ENCODE data around the gene MED27.
"Not testable (repeated sequence)": the region's sequence is repeated elsewhere in the genome, so short reads cannot be mapped to it uniquely, and the experiment has no call there.

The MED27 gene

GRCh38 chr9:132063281-132063680 lies 16.4 kb downstream of the MED27 start:
- no peak for DNase-seq
- Mint-ChIP-seq H3K4me3 (no peak overlapping the region), H3K27me3 (ENCODE audit: low read depth, poor library complexity) (no peaks in the 10 kb centered on the region), H3K9me3 (peaks cover 8% of the 10 kb centered on the region), H3K27ac (no peak overlapping the region), H3K36me3 (ENCODE audit: low read depth) (peaks cover 32% of the 10 kb centered on the region), H3K4me1 (peaks cover 37% of the 10 kb centered on the region)
- TF ChIP-seq CTCF (IDR thresholded peaks at IDR 0.05): no peak

- H3K9me3 Mint-ChIP-seq: peaks cover 11% of the 10 kb centered on the region
- TF ChIP-seq CTCF (IDR thresholded peaks at IDR 0.05): no peak
- H3K4me3 Mint-ChIP-seq: no peak overlapping the region
- H3K27me3 Mint-ChIP-seq (ENCODE audit: low read depth, poor library complexity): no peaks in the 10 kb centered on the region
- DNase-seq: no peak
- H3K27ac Mint-ChIP-seq: no peak overlapping the region
- peaks cover 34% of the 10 kb centered on the region for H3K4me1 Mint-ChIP-seq
- H3K36me3 Mint-ChIP-seq (ENCODE audit: low read depth): peaks cover 33% of the 10 kb centered on the region
Observed at GRCh38 chr9:132062806-132063205, 16.9 kb downstream of the MED27 start.

GRCh38 chr9:132061526-132061925 lies 18.1 kb downstream of the MED27 start:
- no peaks in the 10 kb centered on the region for H3K27me3 Mint-ChIP-seq (ENCODE audit: low read depth, poor library complexity)
- DNase-seq: no peak
- peaks cover 11% of the 10 kb centered on the region for H3K9me3 Mint-ChIP-seq
- H3K4me3 Mint-ChIP-seq: no peak overlapping the region
- TF ChIP-seq CTCF (IDR thresholded peaks at IDR 0.05): no peak
- no peak overlapping the region for H3K27ac Mint-ChIP-seq
- H3K4me1 Mint-ChIP-seq: peaks cover 37% of the 10 kb centered on the region
- H3K36me3 Mint-ChIP-seq (ENCODE audit: low read depth): peaks cover 35% of the 10 kb centered on the region

- peaks cover 11% of the 10 kb centered on the region for H3K9me3 Mint-ChIP-seq
- peak; percentile 32 for DNase-seq
- H3K36me3 Mint-ChIP-seq (ENCODE audit: low read depth): peaks cover 27% of the 10 kb centered on the region
- no peak for TF ChIP-seq CTCF (IDR thresholded peaks at IDR 0.05)
- H3K27me3 Mint-ChIP-seq (ENCODE audit: low read depth, poor library complexity): no peaks in the 10 kb centered on the region
- H3K4me1 Mint-ChIP-seq: peaks cover 52% of the 10 kb centered on the region
- H3K27ac Mint-ChIP-seq: no peak overlapping the region
- no peak overlapping the region for H3K4me3 Mint-ChIP-seq
Observed at GRCh38 chr9:132059361-132059760, 20.3 kb downstream of the MED27 start.

- H3K9me3 Mint-ChIP-seq: peaks cover 11% of the 10 kb centered on the region
- not testable (repeated sequence) for DNase-seq; H3K4me3 Mint-ChIP-seq; H3K27ac Mint-ChIP-seq; H3K27me3 Mint-ChIP-seq (ENCODE audit: low read depth, poor library complexity)
- peaks cover 63% of the 10 kb centered on the region for H3K4me1 Mint-ChIP-seq
- peaks cover 27% of the 10 kb centered on the region for H3K36me3 Mint-ChIP-seq (ENCODE audit: low read depth)
Observed at GRCh38 chr9:132058226-132058625, 21.4 kb downstream of the MED27 start.

- Mint-ChIP-seq H3K27me3 (ENCODE audit: low read depth, poor library complexity) (peaks cover under 1% of the 10 kb centered on the region), H3K4me3 (no peak overlapping the region), H3K27ac (peak overlapping the region; percentile 64), H3K9me3 (peaks cover 11% of the 10 kb centered on the region), H3K4me1 (peaks cover 66% of the 10 kb centered on the region), H3K36me3 (ENCODE audit: low read depth) (peaks cover 27% of the 10 kb centered on the region)
- DNase-seq: no peak
- no peak for TF ChIP-seq CTCF (IDR thresholded peaks at IDR 0.05)
Observed at GRCh38 chr9:132056717-132057560, 22.7 kb downstream of the MED27 start.
